Measurements from ENCODE around the gene MYO19. TPM values are rescaled to one million over a fixed set of nuclear protein-coding genes. Genes with fewer than 3 reads are reported as not detected.

Gene MYO19
- total RNA-seq, 1 donor = 50.1 TPM

DNA sequence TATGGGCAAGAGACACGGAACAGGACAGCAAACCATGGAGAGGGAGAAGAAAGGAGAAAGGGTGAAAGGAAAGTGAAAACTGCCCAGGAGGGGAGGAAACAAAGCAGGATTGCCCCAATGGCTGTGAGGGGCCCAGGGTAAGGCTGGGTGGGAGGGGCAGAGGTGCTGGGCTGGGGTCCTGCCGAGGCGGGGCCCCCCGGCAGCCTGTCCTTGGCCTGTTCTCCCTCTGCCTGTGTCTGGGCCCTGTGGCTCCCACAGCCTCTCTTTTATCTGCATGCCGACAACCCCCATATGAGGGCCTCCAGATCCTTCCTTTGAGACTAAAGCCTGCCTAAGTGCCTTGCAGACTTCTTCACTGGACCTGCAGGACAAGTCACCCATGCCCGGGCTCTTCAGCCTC lies 32.7 kb downstream of the MYO19 start:
- no peak for DNase-seq (ENCODE audit: low read depth)
- TF ChIP-seq, protein P1, sequence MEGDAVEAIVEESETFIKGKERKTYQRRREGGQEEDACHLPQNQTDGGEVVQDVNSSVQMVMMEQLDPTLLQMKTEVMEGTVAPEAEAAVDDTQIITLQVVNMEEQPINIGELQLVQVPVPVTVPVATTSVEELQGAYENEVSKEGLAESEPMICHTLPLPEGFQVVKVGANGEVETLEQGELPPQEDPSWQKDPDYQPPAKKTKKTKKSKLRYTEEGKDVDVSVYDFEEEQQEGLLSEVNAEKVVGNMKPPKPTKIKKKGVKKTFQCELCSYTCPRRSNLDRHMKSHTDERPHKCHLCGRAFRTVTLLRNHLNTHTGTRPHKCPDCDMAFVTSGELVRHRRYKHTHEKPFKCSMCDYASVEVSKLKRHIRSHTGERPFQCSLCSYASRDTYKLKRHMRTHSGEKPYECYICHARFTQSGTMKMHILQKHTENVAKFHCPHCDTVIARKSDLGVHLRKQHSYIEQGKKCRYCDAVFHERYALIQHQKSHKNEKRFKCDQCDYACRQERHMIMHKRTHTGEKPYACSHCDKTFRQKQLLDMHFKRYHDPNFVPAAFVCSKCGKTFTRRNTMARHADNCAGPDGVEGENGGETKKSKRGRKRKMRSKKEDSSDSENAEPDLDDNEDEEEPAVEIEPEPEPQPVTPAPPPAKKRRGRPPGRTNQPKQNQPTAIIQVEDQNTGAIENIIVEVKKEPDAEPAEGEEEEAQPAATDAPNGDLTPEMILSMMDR (IDR thresholded peaks at IDR 0.05; ENCODE audit: insufficient read depth, low read depth, low read length) = no peak
- no peak overlapping the region for H3K4me3 ChIP-seq (ENCODE audit: low read depth, low read length)

DNA sequence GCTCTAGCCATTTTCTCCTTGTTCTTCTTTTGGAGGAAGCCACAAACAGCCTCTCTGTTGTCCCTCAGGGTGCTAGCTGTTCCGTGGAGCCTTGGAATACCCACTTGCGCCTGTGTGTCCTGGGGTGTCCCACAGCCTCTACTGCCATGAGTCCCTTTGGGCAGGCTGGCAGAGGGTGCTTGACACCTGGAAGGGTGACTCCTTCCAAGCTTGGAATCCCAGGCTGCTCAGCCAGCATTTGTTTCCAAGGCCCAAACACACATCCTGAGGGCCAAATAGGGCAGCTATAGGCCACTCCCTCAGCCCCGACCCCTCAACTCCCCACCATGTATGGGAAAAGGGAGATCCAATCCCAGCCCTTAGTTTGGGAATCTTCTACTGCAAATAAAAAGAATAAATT lies 33.3 kb downstream of the MYO19 start:
- no peak overlapping the region for H3K4me3 ChIP-seq (ENCODE audit: low read depth, low read length)
- TF ChIP-seq, protein P1 (IDR thresholded peaks at IDR 0.05; ENCODE audit: insufficient read depth, low read depth, low read length) = no peak
- DNase-seq (ENCODE audit: low read depth) = no peak

GRCh38 chr17:36500745-36501225 lies 33.9 kb downstream of the MYO19 start:
- no peak for DNase-seq (ENCODE audit: low read depth)
- H3K4me3 ChIP-seq (ENCODE audit: low read depth, low read length) = no peak overlapping the region
- TF ChIP-seq, protein P1 (IDR thresholded peaks at IDR 0.05; ENCODE audit: insufficient read depth, low read depth, low read length) = no peak

GRCh38 chr17:36498560-36499300 lies 35.9 kb downstream of the MYO19 start:
- TF ChIP-seq, protein P1 (IDR thresholded peaks at IDR 0.05; ENCODE audit: insufficient read depth, low read depth, low read length) = no peak
- no peak overlapping the region for H3K4me3 ChIP-seq (ENCODE audit: low read depth, low read length)
- no peak for DNase-seq (ENCODE audit: low read depth)

DNA sequence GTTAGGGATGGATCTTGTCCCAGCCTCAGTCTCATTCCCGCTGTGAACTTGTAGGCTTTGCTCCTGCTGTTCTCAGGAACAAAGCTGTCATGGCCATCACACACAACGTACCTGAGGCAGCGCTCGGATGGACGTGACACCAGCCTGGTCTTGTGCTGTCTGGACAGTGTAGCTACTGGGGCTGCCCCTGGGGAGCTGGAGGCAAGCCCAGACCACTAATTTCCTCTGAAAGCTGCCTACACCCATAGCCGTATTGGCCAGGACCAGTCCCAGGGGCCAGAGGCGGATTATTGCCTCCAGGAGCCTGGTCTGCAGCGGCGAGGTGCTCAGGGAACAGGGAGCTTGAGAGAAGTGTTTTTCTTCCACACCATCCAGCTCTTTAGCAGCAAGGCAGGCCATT lies 36.5 kb downstream of the MYO19 start:
- TF ChIP-seq, protein P1 (IDR thresholded peaks at IDR 0.05; ENCODE audit: insufficient read depth, low read depth, low read length) = no peak
- no peak overlapping the region for H3K4me3 ChIP-seq (ENCODE audit: low read depth, low read length)
- no peak for DNase-seq (ENCODE audit: low read depth)

DNA sequence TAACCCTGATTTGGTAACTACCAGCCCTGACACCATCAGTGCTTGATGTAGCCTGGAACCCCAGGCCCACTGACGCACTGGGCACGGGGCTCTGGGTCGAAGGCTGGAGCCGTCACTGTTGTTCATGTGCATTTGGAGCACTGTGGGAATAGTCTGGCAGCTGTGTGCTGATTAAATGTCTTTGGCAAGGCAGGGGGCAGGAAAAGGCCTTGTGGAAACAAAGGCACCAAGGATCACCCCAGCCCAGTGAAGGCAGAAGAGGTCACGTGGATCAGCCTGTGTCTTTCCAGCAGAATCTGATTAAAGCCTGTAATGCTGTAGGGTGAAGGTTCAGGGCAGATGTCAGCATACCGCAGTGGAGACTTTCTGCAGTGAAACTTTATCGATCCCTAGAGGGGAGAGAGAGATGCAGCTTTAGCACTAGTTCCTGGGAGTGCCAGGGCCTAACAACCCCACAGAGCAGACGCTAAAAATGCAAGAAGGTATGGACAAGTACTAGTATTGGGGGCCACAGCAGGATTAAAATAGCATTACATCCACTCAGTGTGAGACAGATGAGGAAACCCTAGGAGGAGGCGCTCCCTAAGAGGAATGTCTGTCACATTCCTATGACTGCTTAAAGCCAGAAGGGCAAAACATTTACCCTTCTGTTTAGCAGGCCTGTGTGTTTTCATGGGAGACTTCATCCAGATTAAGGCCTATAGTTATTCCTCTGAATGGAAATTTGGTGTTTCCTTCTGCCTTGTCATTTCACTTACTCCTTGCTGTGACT lies 38.5 kb downstream of the MYO19 start:
- H3K4me3 ChIP-seq (ENCODE audit: low read depth, low read length) = no peak overlapping the region
- TF ChIP-seq, protein P1 (IDR thresholded peaks at IDR 0.05; ENCODE audit: insufficient read depth, low read depth, low read length) = no peak
- DNase-seq (ENCODE audit: low read depth) = peak; percentile 8
